GM12892 (cell line): Measurements from ENCODE around the gene PSG4.
"Not testable (repeated sequence)": the region's sequence is repeated elsewhere in the genome, so short reads cannot be mapped to it uniquely, and the experiment has no call there.

ENCODE experiments used
- POLR2A ChIP-seq: IDR thresholded peaks from 2 replicates; pipeline ENCODE4 v1.6.1; 2011; ENCODE audit warnings: low read depth, low read length, control low read depth
- POLR2AphosphoS5 ChIP-seq: IDR thresholded peaks from 2 replicates; pipeline ENCODE4 v1.6.1; 2011; ENCODE audit warnings: low read depth, low read length, control low read depth
- TAF1 ChIP-seq: IDR thresholded peaks from 2 replicates; pipeline ENCODE4 v1.6.1; 2011; ENCODE audit warnings: low read depth, mild to moderate bottlenecking, control low read depth, low read length, borderline replicate concordance

DNA sequence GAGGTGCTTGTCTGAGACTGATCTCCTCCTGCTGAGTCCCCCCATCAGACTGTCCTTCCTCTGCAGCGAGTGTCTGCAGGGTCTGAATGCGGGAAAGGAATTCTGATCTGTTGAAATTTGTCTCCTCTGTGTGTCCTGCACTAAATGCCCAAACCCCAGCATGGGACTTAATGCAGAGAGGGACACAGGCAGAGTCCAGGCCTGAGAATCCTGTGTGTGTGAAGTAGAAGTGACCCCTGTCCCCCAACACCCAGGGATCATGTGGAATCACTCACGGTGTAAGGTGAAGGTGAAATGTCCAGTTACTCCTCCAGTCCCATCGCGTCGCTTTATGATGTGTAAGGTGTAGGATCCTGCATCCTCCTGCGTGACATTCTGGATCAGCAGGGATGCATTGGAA lies 1.8 kb downstream of the PSG4 start:
- TF ChIP-seq POLR2AphosphoS5, POLR2A, TAF1: not testable (repeated sequence)
